ENCODE data around the gene APMAP. TPM values are rescaled to one million over a fixed set of nuclear protein-coding genes. Genes with fewer than 3 reads are reported as not detected.

The APMAP gene
- total RNA-seq, 2 donors from 2014 or later: 70.5 to 93.8 TPM

- Histone ChIP-seq H3K27me3 (replicated peaks; ENCODE audit: insufficient read depth) (no peaks in the 10 kb centered on the region), H3K9me3 (no peaks in the 10 kb centered on the region), H3K36me3 (no peaks in the 10 kb centered on the region), H3K27ac (no peak overlapping the region), H3K4me3 (no peak overlapping the region), H3K4me1 (replicated peaks) (no peaks in the 10 kb centered on the region)
- no peak for DNase-seq (ENCODE audit: low spot score)
- TF ChIP-seq POLR2AphosphoS5 (IDR thresholded peaks at IDR 0.05): no peak
- TF ChIP-seq POLR2A (IDR thresholded peaks at IDR 0.05): no peak
- TF ChIP-seq, protein P1, sequence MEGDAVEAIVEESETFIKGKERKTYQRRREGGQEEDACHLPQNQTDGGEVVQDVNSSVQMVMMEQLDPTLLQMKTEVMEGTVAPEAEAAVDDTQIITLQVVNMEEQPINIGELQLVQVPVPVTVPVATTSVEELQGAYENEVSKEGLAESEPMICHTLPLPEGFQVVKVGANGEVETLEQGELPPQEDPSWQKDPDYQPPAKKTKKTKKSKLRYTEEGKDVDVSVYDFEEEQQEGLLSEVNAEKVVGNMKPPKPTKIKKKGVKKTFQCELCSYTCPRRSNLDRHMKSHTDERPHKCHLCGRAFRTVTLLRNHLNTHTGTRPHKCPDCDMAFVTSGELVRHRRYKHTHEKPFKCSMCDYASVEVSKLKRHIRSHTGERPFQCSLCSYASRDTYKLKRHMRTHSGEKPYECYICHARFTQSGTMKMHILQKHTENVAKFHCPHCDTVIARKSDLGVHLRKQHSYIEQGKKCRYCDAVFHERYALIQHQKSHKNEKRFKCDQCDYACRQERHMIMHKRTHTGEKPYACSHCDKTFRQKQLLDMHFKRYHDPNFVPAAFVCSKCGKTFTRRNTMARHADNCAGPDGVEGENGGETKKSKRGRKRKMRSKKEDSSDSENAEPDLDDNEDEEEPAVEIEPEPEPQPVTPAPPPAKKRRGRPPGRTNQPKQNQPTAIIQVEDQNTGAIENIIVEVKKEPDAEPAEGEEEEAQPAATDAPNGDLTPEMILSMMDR (IDR thresholded peaks at IDR 0.05): no peak
- WGBS: 87% methylated on average over 13 of the region's 14 CpGs
- intact Hi-C loops (cut with DNase I): no loop called here
These were observed 32.8 kb downstream of the APMAP start for GRCh38 chr20:24959591-24960301.

- 75% methylated on average over 19 of the region's 20 CpGs for WGBS
- H3K27me3 ChIP-seq (replicated peaks; ENCODE audit: insufficient read depth): no peaks in the 10 kb centered on the region
- H3K4me1 ChIP-seq (replicated peaks): no peaks in the 10 kb centered on the region
- H3K4me3 ChIP-seq: no peak overlapping the region
- no peaks in the 10 kb centered on the region for H3K36me3 ChIP-seq
- TF ChIP-seq, protein P1 (IDR thresholded peaks at IDR 0.05): no peak
- no peak for TF ChIP-seq POLR2A (IDR thresholded peaks at IDR 0.05)
- TF ChIP-seq POLR2AphosphoS5 (IDR thresholded peaks at IDR 0.05): no peak
- H3K9me3 ChIP-seq: no peaks in the 10 kb centered on the region
- intact Hi-C loops (cut with DNase I): no loop called here
- no peak overlapping the region for H3K27ac ChIP-seq
- DNase-seq (ENCODE audit: low spot score): no peak
These were observed 33.8 kb downstream of the APMAP start for GRCh38 chr20:24958506-24959385.

- TF ChIP-seq POLR2A (IDR thresholded peaks at IDR 0.05) (no peak), POLR2AphosphoS5 (IDR thresholded peaks at IDR 0.05) (no peak)
- TF ChIP-seq, protein P1 (IDR thresholded peaks at IDR 0.05): no peak
- H3K9me3 ChIP-seq: no peaks in the 10 kb centered on the region
- no peaks in the 10 kb centered on the region for H3K27me3 ChIP-seq (replicated peaks; ENCODE audit: insufficient read depth)
- no peak overlapping the region for H3K4me3 ChIP-seq
- 91% methylated on average over 18 of the region's 18 CpGs for WGBS
- no peak for DNase-seq (ENCODE audit: low spot score)
- intact Hi-C loops (cut with DNase I): no loop called here
- H3K27ac ChIP-seq: no peak overlapping the region
- H3K4me1 ChIP-seq (replicated peaks): no peaks in the 10 kb centered on the region
- H3K36me3 ChIP-seq: no peaks in the 10 kb centered on the region
These were observed 35.1 kb downstream of the APMAP start for GRCh38 chr20:24957326-24958016.

GRCh38 chr20:24956001-24956841, 36.3 kb downstream of the APMAP start:
- intact Hi-C loops (cut with DNase I): no loop called here
- H3K9me3 ChIP-seq: no peaks in the 10 kb centered on the region
- DNase-seq (ENCODE audit: low spot score): no peak
- no peaks in the 10 kb centered on the region for H3K36me3 ChIP-seq
- WGBS: 92% methylated on average over 22 of the region's 22 CpGs
- no peak overlapping the region for H3K27ac ChIP-seq
- H3K27me3 ChIP-seq (replicated peaks; ENCODE audit: insufficient read depth): no peaks in the 10 kb centered on the region
- no peaks in the 10 kb centered on the region for H3K4me1 ChIP-seq (replicated peaks)
- no peak overlapping the region for H3K4me3 ChIP-seq
- TF ChIP-seq POLR2A (IDR thresholded peaks at IDR 0.05): no peak
- no peak for TF ChIP-seq POLR2AphosphoS5 (IDR thresholded peaks at IDR 0.05)
- TF ChIP-seq, protein P1 (IDR thresholded peaks at IDR 0.05): no peak

All from prostate gland (tissue), 2 donors.